GM12872 (cell line): ENCODE results near the gene ABCB8.

Experiments used
- CTCF ChIP-seq: IDR thresholded peaks from 3 replicates; pipeline ENCODE4 v1.5.1; 2011; ENCODE audit warnings: low read depth, mild to moderate bottlenecking, low read length, moderate library complexity; ENCODE audit not compliant: insufficient read depth

Gene ABCB8

GRCh38 chr7:151017370-151017952 is 10.8 kb upstream of the ABCB8 start:
- no peak for TF ChIP-seq CTCF

- peak; percentile 90 for TF ChIP-seq CTCF
These were observed 10.3 kb upstream of the ABCB8 start for GRCh38 chr7:151017953-151018420.

- no peak for TF ChIP-seq CTCF
These were observed 9.7 kb upstream of the ABCB8 start for GRCh38 chr7:151018421-151019129.

- no peak for TF ChIP-seq CTCF
These were observed 9.2 kb upstream of the ABCB8 start for GRCh38 chr7:151019130-151019447.

- no peak for TF ChIP-seq CTCF
These were observed 8.0 kb upstream of the ABCB8 start for GRCh38 chr7:151020231-151020630.

- TF ChIP-seq CTCF, result no peak
These were observed 5.0 kb upstream of the ABCB8 start for GRCh38 chr7:151023232-151023631.

GRCh38 chr7:151024435-151025056 is 3.7 kb upstream of the ABCB8 start, which contains the start of gene ATG9B:
ATG9B (minus strand) TSS chr7:151024494; CDS start chr7:151024423, 71 bp downstream.
- no peak for TF ChIP-seq CTCF
